Body of pancreas (tissue), 4 donors: ENCODE results near the gene HDAC1.

Experiments used
- POLR2A ChIP-seq, 3 donors: fragments of 450-650 bp; IDR thresholded peaks; one replicate each; pipeline ENCODE4 v1.6.1; 2016; ENCODE audit warnings: antibody characterized with exemption in 3 of 3, mild to moderate bottlenecking in 2 of 3
- TF ChIP-seq, protein P1 (sequence below), 7 experiments: fragments of 450-650 bp in 4 of 7; fragments of 200-600 bp in 3 of 7; sonication (generic) in 3 of 7; IDR thresholded peaks; one replicate each; pipeline ENCODE4 v1.5.1; 2016 to 2019; ENCODE audit warnings: antibody characterized with exemption in 7 of 7

DNA sequence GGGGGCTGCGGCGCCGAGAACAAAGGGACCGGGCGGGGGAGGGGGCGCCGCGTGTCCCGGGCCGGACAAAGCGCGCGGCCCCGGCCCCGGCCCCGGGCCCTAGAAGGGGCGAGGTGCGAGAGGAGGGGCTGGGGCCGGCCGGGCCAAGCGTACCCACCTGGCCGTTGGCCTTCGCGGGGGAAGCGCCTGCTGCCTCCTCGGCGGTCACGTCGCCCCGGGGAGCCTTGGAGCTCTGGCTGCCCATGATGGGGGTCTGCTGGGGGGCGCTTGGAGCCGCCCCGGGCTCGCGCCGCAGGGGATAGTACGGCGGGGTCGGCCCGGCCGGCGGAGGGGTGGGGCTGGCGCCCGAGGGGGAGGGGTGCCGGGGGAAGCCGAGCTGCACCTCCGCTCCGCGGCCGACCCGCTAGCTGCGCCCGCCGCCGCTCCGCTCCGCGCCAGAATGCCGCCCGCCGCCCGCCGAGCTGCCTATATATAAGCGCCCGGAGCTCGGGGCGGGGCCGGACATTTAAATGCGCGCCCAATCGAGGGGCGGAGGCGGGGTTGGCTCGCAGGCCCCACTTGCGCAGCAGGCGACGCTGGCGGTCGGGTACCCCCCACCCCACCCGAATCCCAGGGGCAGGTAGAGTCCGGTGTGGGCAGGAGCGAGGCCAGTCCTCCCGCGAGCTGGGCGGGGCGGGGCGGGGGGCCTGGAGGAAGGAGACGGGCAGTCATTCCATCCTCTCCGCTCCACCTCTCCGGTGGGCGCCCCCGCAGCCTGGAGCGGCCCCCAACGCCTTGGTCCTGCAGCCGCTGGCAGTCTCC, 44.1 kb downstream of the HDAC1 start, which contains the start of gene MARCKSL1:
- TF ChIP-seq, protein P1, sequence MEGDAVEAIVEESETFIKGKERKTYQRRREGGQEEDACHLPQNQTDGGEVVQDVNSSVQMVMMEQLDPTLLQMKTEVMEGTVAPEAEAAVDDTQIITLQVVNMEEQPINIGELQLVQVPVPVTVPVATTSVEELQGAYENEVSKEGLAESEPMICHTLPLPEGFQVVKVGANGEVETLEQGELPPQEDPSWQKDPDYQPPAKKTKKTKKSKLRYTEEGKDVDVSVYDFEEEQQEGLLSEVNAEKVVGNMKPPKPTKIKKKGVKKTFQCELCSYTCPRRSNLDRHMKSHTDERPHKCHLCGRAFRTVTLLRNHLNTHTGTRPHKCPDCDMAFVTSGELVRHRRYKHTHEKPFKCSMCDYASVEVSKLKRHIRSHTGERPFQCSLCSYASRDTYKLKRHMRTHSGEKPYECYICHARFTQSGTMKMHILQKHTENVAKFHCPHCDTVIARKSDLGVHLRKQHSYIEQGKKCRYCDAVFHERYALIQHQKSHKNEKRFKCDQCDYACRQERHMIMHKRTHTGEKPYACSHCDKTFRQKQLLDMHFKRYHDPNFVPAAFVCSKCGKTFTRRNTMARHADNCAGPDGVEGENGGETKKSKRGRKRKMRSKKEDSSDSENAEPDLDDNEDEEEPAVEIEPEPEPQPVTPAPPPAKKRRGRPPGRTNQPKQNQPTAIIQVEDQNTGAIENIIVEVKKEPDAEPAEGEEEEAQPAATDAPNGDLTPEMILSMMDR (IDR thresholded peaks at IDR 0.05) = no peak
- TF ChIP-seq POLR2A (IDR thresholded peaks at IDR 0.05) = peak; percentile 81 to 90 (median 84)
